ENCODE data around the gene TMEM97. TPM values are rescaled to one million over a fixed set of nuclear protein-coding genes. Genes with fewer than 3 reads are reported as not detected.

TMEM97 gene
- total and polyA plus RNA-seq, 9 of the 15 experiments (the other 6 are each of a cell fraction or from before 2014, with no cell fraction given), result 34.6 to 121 (median 76.0) TPM

- no peaks in the 10 kb centered on the region for H3K9me3 ChIP-seq (replicated peaks; ENCODE audit: control insufficient read depth, insufficient read depth, low read depth, low read length)
- peaks cover 0 to 8% of the 10 kb centered on the region in 2 experiments; a peak in 2 of 5 replicates for H3K27me3 ChIP-seq (ENCODE audit: control insufficient read depth in 2 of 2, insufficient read depth in 2 of 2, low read length in 2 of 2)
- H3K9me1 ChIP-seq (ENCODE audit: control insufficient read depth, insufficient read depth, low read length), result no peaks in the 10 kb centered on the region
- no peak for FAIRE-seq
- no peak overlapping the region for H3K9ac ChIP-seq (ENCODE audit: insufficient read depth in 1 of 2, low read depth in 2 of 2, low read length in 2 of 2)
- no peaks in the 10 kb centered on the region for H4K20me1 ChIP-seq (replicated peaks; ENCODE audit: control insufficient read depth, insufficient read depth, low read length)
- H3K79me2 ChIP-seq (ENCODE audit: control insufficient read depth, insufficient read depth, low read length), result no peaks in the 10 kb centered on the region
- H3K4me1 ChIP-seq (replicated peaks in 1 of 2; ENCODE audit: control insufficient read depth in 2 of 2, insufficient read depth in 2 of 2, low read length in 2 of 2), result no peaks in the 10 kb centered on the region
- no peak overlapping the region for H3K4me2 ChIP-seq (ENCODE audit: insufficient read depth, low read length)
- no peak for DNase-seq (ENCODE audit: extremely low read depth in 1 of 4, low spot score in 3 of 4)
- in situ Hi-C loops (cut with MboI) (no loop called here), intact Hi-C loops (cut with micrococcal nuclease) (no loop called here)
- BruUV-seq (replicated peaks), result no TSS peak
- no peak for ATAC-seq
- 47% methylated on average over 6 of the region's 6 CpGs for WGBS (ENCODE audit: insufficient coverage, low coverage, missing lambda C conversion rate)
- TF ChIP-seq KLF1 (tag; IDR thresholded peaks at IDR 0.05) (no peak), ESRRA (IDR thresholded peaks at IDR 0.05; ENCODE audit: borderline replicate concordance, low read depth) (peak; percentile 14; the same call in 1 of the 2 replicates), CTCF (IDR thresholded peaks at IDR 0.05 in 2 of 3, conservative IDR thresholded peaks at IDR 0.05 in 1 of 3; ENCODE audit: insufficient read depth in 2 of 3, low read depth in 1 of 3, low read length in 3 of 3) (0 out of 6 replicates have a peak, but pooled peaks of 1 of the 3 experiments have one; percentile 10), MEF2D (tag; conservative IDR thresholded peaks at IDR 0.05; ENCODE audit: low read depth) (no peak)
- H3K4me3 ChIP-seq, result no peak overlapping the region
- POLR2A ChIA-PET, result interaction anchor here (1.3 to 2.0 kb wide), 2 partner anchors 26 to 59 kb away, joined by 4 to 5 read pairs; partner anchors contain the start of gene IFT20
- CTCF ChIA-PET (ENCODE audit: low intra/inter-chr PET ratio), result no interaction called here
- no peak overlapping the region for H3K27ac ChIP-seq (ENCODE audit: extremely low read depth, low read depth, low read length)
- no peak overlapping the region for H2AFZ ChIP-seq (ENCODE audit: low read depth, low read length)
- no peaks in the 10 kb centered on the region for H3K36me3 ChIP-seq (ENCODE audit: control insufficient read depth, insufficient read depth, low read length)
Observed at GRCh38 chr17:28276011-28276410, 43.0 kb upstream of the TMEM97 start.

Data from K562 (cell line).